Stimulated activated CD4-positive, alpha-beta T cell treated with anti-CD3 and anti-CD28 coated beads, Interleukin-2, amount 100 ng/mL, for 4 hours (primary cell): ENCODE data around the gene FEM1C.

ENCODE experiments used
- DNase-seq: peaks from one replicate; pipeline ENCODE4 v3.0.0-alpha.2; 2020; ENCODE audit warnings: low read depth

The FEM1C gene

DNA sequence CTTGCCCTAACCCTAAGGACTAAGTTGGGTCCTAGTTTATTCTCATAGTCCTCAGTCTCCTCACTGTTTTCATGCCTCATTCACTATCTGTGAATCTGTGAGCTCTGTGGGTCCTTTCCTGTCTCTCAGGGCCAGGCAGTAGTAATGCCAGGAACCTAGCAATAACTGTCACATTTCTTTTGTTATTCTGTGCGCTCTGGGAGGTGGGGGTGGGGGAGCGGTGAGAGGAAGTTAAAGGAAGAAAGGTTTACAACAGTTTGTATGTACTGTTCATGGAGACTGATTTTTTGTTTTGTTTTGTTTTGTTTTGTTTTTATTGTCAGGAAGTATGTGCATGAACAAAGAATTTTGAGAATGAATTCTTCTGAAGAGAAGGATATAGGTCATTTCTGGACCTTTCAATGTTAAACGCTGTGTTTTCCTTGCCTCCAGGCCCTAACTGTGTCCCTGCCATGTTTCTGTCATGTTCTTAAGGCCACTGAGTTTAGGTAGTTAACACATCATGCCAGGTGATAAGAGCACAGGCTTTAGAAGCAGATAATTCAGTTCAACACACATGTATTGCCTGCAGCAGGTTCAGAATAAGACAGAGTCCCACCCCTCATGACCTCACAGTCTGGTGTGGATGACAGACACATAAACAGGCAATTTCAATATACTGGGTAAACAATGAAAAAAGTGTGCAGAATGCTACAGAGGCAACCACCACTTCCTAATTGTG, 13.3 kb upstream of the FEM1C start:
- no peak for DNase-seq

GRCh38 chr5:115556276-115556675, 11.7 kb upstream of the FEM1C start:
- no peak for DNase-seq

- no peak for DNase-seq
Observed at GRCh38 chr5:115555084-115555633, 10.6 kb upstream of the FEM1C start.

DNA sequence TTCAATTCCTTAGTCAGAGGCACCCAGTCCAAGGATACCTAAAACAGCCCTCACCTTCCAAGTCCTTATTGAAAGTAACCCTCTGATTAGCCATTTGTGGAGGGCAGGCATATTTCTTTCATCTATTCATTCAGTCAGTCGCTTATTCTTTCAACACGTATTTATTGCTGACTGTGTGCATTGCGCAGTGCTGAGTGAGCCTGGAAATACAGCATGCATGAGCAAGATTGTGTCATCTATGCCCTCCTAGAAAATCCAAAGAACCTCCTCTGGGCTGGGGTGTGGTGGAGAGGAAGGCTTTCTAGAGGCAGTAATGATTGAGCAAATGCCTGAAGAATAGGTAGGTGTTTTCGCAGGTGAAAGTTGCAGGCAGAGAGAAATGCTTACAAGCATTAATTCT, 8.5 kb upstream of the FEM1C start:
- no peak for DNase-seq

GRCh38 chr5:115551415-115551814, 6.8 kb upstream of the FEM1C start:
- DNase-seq = no peak

GRCh38 chr5:115549154-115549553, 4.6 kb upstream of the FEM1C start:
- no peak for DNase-seq

- no peak for DNase-seq
Observed at GRCh38 chr5:115548683-115549082, 4.1 kb upstream of the FEM1C start.

DNA sequence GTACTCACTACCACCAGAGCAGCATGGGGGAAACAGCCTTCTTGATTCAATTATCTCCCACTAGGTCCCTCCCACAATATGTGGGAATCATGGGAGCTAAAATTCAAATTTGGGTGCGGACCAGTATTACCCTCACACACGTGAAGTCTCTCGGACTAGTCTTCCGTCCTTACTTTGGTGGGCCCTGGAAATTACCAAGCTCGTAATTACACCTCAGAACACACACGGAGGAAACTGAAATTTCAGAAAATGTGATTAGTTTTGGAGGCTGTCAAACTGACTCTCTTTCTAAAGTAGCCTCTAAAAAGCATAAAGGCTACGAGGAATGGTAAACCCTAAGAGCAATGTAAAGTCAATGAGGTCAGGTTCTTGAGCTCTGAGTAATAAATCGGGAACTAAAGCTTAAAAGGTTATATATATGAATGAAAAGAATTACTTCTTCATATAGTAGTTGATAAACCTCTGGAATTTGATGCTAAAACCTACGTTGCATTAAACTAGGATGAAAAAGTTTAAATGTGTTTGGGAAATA, 842 bp upstream of the FEM1C start:
- no peak for DNase-seq

DNA sequence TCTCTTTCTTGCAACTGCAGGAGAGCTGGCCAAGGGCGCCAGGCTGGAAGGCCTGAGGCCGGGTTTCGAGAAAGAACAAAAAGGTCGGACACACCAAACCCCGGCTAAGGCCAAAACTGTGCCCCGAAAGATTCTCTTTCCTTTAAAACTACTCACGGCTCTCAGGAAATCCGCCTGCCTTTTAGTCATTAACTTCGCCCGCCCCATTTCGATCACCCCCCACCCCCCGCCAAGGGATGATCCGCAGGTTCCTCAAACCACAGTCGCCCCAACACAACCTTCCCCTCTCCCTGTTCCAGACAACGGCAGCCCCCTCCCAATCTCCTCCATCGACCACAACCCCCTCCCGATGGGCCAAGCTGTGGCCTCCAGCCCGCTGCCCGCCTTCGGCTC, 536 bp downstream of the FEM1C start:
- DNase-seq = peak; percentile 39

GRCh38 chr5:115543365-115544042, 1.1 kb downstream of the FEM1C start:
- DNase-seq = peak; percentile 26

- no peak for DNase-seq
Observed at GRCh38 chr5:115542651-115543364, 1.8 kb downstream of the FEM1C start.

DNA sequence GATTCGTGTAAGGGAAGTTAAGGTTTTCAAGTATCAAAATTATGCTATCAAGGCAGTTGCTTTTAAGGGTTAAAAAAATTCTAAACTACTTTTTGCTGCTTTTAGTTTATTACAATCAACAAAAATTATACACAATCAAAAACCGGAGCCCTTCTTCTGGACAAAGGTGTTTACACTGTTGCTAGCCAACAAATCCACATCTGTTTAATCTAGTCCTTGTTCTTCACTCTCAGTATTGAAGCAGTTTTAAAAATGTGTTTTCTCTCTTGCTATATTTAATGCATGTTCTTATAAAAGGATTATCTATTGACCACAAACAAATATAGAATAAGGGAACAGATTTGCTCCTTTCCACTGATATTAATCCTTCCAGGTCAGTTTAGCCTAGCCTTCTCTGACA, 2.5 kb downstream of the FEM1C start:
- DNase-seq = no peak

DNA sequence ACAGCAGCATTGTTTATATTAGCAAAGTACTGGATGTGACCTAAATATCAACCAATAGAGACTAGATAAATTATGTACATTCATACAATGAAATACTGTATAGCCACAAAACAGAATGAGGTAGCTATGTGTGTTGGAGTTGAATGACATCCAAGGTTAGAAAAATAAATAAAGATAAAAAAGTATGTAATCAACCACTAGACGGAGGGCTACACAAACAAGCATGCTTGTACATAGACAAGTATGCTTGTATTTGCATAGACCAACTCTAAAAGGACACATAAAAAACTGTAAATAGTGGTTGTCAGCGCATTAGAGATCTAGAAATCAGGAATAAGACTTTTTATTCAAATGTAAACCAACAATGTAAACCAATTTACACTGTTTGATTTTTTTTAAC, 3.0 kb downstream of the FEM1C start:
- no peak for DNase-seq

DNA sequence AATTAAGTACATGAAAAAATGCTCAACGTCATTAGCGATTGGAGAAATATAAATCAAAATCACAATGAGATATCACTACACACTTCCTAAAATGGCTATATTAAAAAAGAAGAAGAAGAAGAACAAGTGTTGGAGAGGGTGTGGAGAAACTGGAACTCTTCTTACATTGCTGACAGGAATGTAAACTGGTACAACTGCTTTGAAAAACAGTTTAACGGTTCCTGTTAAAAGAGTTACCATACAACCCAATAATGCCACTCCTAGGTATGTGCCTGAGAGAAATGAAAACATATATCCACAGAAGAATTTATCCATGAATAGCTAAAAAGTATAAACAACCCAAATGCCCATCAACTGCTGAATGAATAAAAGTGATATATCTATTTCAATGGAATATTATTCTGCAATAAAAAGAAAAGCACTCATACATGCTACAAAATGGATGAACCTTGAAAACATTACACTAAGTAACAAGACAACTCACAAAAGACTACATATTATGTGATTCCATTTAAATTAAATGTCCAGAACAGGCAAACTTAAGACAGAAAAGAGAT, 9.0 kb downstream of the FEM1C start:
- no peak for DNase-seq

GRCh38 chr5:115532517-115532916, 12.1 kb downstream of the FEM1C start:
- no peak for DNase-seq

GRCh38 chr5:115531787-115532367, 12.7 kb downstream of the FEM1C start:
- no peak for DNase-seq

DNA sequence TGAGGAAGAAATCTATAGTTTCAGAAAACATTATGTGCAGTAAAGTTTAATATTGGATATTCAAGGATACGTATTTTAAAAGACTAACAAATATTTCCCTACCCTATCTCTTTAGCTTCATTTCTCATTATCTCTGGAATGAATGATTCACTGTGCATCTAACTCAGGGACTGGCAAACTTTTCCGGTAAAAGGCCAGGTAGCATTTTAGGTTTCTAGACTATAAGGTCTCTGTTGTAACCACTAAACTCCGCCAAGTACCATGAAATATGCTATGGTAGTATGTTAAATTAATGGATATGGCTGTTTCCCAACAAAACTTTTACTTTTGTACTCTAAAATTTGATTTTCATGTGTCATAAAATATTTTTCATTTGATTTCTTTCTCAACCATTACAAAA, 13.2 kb downstream of the FEM1C start:
- DNase-seq = no peak

DNA sequence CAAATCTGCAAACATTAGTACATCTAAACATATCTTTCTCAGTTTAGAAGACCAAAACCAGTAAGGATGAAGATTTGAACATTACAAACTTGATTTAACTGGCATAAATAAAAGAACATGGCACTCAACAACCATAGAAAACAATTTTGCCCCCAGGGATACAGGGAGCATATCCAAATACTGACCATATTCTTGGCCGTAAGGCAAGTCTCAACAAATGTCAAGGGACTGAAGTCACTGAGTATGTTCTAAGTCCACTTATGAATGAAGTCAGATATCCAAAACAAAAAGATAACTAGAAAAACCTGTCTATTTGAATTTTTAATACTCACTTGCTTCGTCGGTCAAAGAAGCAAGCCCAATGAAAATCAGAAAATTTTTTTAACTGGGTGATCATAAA, 14.1 kb downstream of the FEM1C start:
- DNase-seq = no peak

GRCh38 chr5:115526604-115527003, 18.0 kb downstream of the FEM1C start:
- DNase-seq = no peak

GRCh38 chr5:115524199-115524847, 20.3 kb downstream of the FEM1C start:
- no peak for DNase-seq

- no peak for DNase-seq
Observed at GRCh38 chr5:115522832-115523403, 21.7 kb downstream of the FEM1C start.
